IMR-90 (cell line): ENCODE measurements around the gene UNC13B. TPM values are rescaled to one million over a fixed set of nuclear protein-coding genes. Genes with fewer than 3 reads are reported as not detected.
A peak's percentile ranks its signal among the peaks of the same experiment; 100 is the strongest.

ENCODE experiments used
- ATAC-seq: fragments of 200-7000 bp; cut with Tn5 transposase; 2 replicates; pipeline ENCODE4 v1.9.1; 2020; ENCODE audit warnings: low read depth, mild to moderate bottlenecking, moderate library complexity
- BruUV-seq: library from RNA; stranded (reverse); fragments of 400-500 nt; replicated peaks from 2 replicates; lab custom pipeline; 2021; lab: Mats Ljungman, UMichigan
- CTCF ChIA-PET: fragments of 300-600 bp; formaldehyde crosslinking; extraction: SDS; loops from one replicate; lab custom pipeline; 2021; ENCODE audit warnings: antibody characterized with exemption; lab: Yijun Ruan, JAX
- POLR2A ChIA-PET: fragments of 300-600 bp; sonication (Branson Sonifier 250); formaldehyde crosslinking; loops from one replicate; lab custom pipeline; 2022; ENCODE audit warnings: antibody characterized with exemption; ENCODE audit not compliant: unreplicated experiment; lab: Charles Lee
- DNase-seq: peaks from one replicate; pipeline ENCODE4 v3.0.0; 2013
- H2AFZ ChIP-seq: replicated peaks from 2 replicates; pipeline ENCODE3; 2013; ENCODE audit warnings: low read length, mild to moderate bottlenecking; ENCODE audit not compliant: poor library complexity
- H2AK5ac ChIP-seq: 2 replicates; pipeline ENCODE4 v1.6.1; 2013; ENCODE audit warnings: low read depth, low read length, inconsistent platforms
- H2AK9ac ChIP-seq: replicated peaks from 2 replicates; pipeline ENCODE3; 2013; ENCODE audit warnings: mild to moderate bottlenecking, low read depth, low read length, moderate library complexity; ENCODE audit not compliant: poor library complexity
- H2BK120ac ChIP-seq: 2 replicates; pipeline ENCODE4 v1.6.1; 2013; ENCODE audit warnings: low read depth, low read length, inconsistent platforms
- H2BK15ac ChIP-seq: 3 replicates; pipeline ENCODE4 v1.6.1; 2013; ENCODE audit warnings: low read depth, low read length, inconsistent platforms
- H2BK20ac ChIP-seq: 2 replicates; pipeline ENCODE4 v1.6.1; 2013; ENCODE audit warnings: low read depth, mild to moderate bottlenecking, inconsistent platforms, low read length, moderate library complexity
- H2BK5ac ChIP-seq: 2 replicates; pipeline ENCODE4 v1.6.1; 2013; ENCODE audit warnings: mild to moderate bottlenecking, low read depth, low read length, inconsistent platforms; ENCODE audit not compliant: poor library complexity, severe bottlenecking
- H3K14ac ChIP-seq: replicated peaks from 2 replicates; pipeline ENCODE4 v1.6.1; 2013; ENCODE audit warnings: low read depth, low read length, inconsistent platforms
- H3K18ac ChIP-seq: 2 replicates; pipeline ENCODE4 v1.6.1; 2013; ENCODE audit warnings: low read depth, low read length, control low read depth
- H3K23ac ChIP-seq: 2 replicates; pipeline ENCODE4 v1.6.1; 2013; ENCODE audit warnings: low read depth, low read length, inconsistent platforms
- H3K27ac ChIP-seq: 2 replicates; pipeline ENCODE4 v1.5.1; 2013; ENCODE audit warnings: mild to moderate bottlenecking, control low read depth, low read length; ENCODE audit not compliant: insufficient read depth
- H3K27me3 ChIP-seq: 2 replicates; pipeline ENCODE4 v1.6.1; 2013; ENCODE audit warnings: low read length; ENCODE audit not compliant: control insufficient read depth, insufficient read depth
- H3K36me3 ChIP-seq: 2 replicates; pipeline ENCODE4 v1.6.1; 2013; ENCODE audit warnings: low read length, mixed read lengths; ENCODE audit not compliant: control insufficient read depth, insufficient read depth
- H3K4ac ChIP-seq: 2 replicates; pipeline ENCODE4 v1.6.1; 2013; ENCODE audit warnings: low read depth, low read length, inconsistent platforms
- H3K4me1 ChIP-seq: 2 replicates; pipeline ENCODE4 v1.6.1; 2013; ENCODE audit warnings: low read length, mixed read lengths; ENCODE audit not compliant: control insufficient read depth, insufficient read depth
- H3K4me2 ChIP-seq: 2 replicates; pipeline ENCODE4 v1.6.1; 2013; ENCODE audit warnings: low read depth, mild to moderate bottlenecking, control low read depth, low read length, moderate library complexity
- H3K4me3 ChIP-seq: 2 replicates; pipeline ENCODE4 v1.5.1; 2013; ENCODE audit warnings: low read depth, mild to moderate bottlenecking, control low read depth, low read length, moderate library complexity; ENCODE audit not compliant: insufficient read depth
- H3K56ac ChIP-seq: 2 replicates; pipeline ENCODE4 v1.6.1; 2013; ENCODE audit warnings: low read length, inconsistent platforms; ENCODE audit not compliant: insufficient read depth; ENCODE audit errors: extremely low read depth
- H3K79me1 ChIP-seq, 2 experiments: 2 replicates each; pipeline ENCODE4 v1.6.1; 2013; ENCODE audit warnings: low read length in 2 of 2, inconsistent platforms in 1 of 2, low read depth in 1 of 2
- H3K9ac ChIP-seq: 2 replicates; pipeline ENCODE4 v1.6.1; 2013; ENCODE audit warnings: low read depth, low read length, control low read depth
- H3K9me1 ChIP-seq: 2 replicates; pipeline ENCODE4 v1.6.1; 2013; ENCODE audit warnings: low read length, inconsistent platforms; ENCODE audit not compliant: insufficient read depth
- H3K9me3 ChIP-seq: 2 replicates; pipeline ENCODE4 v1.6.1; 2013; ENCODE audit warnings: low read length; ENCODE audit not compliant: control insufficient read depth, insufficient read depth
- H4K20me1 ChIP-seq: 2 replicates; pipeline ENCODE4 v1.6.1; 2013; ENCODE audit warnings: low read length, inconsistent platforms; ENCODE audit not compliant: insufficient read depth
- H4K5ac ChIP-seq: 2 replicates; pipeline ENCODE4 v1.6.1; 2013; ENCODE audit warnings: mild to moderate bottlenecking, low read depth, low read length, control low read depth
- H4K8ac ChIP-seq, 2 experiments: 2 replicates each; pipeline ENCODE4 v1.6.1; 2013; ENCODE audit warnings: low read depth in 2 of 2, low read length in 2 of 2, control low read depth in 1 of 2, inconsistent platforms in 1 of 2
- H4K91ac ChIP-seq: 2 replicates; pipeline ENCODE4 v1.6.1; 2013; ENCODE audit warnings: low read depth, low read length, inconsistent platforms; ENCODE audit not compliant: insufficient read depth
- CTCF ChIP-seq: conservative IDR thresholded peaks from 2 replicates; pipeline ENCODE4 v1.5.1; 2012; ENCODE audit warnings: mild to moderate bottlenecking, low read depth, low read length, improper control_type of control experiment
- ELK1 ChIP-seq: fragments of 150-350 bp; IDR thresholded peaks from 2 replicates; pipeline ENCODE4 v1.6.1; 2016; ENCODE audit warnings: low read depth, mild to moderate bottlenecking, low read length, moderate library complexity, borderline replicate concordance
- FOS ChIP-seq: fragments of 150-350 bp; IDR thresholded peaks from 2 replicates; pipeline ENCODE4 v1.6.1; 2016; ENCODE audit warnings: low read depth, low read length
- WGBS, 2 experiments: methylation state at CpG; one replicate each; pipeline versions ENCODE4 v1.1.5 to v1.1.7; 2013; ENCODE audit warnings: missing lambda C conversion rate in 2 of 2; ENCODE audit not compliant: insufficient read length in 1 of 2; ENCODE audit errors: extremely low coverage in 2 of 2; 5-methylcytosine and 5-hydroxymethylcytosine counted together
- dilution Hi-C: fragments of 300-500 bp; cut with HindIII; formaldehyde crosslinking; loops from one replicate; pipeline ENCODE4 v1.14.3; 2018; ENCODE audit warnings: low sequenced_read_pairs; ENCODE audit not compliant: unreplicated experiment
- in situ Hi-C: fragments of 300-500 bp; cut with MboI; formaldehyde crosslinking; loops from 3 replicates; pipeline ENCODE4 v1.14.3; 2019; ENCODE audit warnings: low sequenced_read_pairs, inconsistent platforms, mixed read lengths
- intact Hi-C: fragments of 100-400 bp; cut with micrococcal nuclease; formaldehyde crosslinking; loops from 2 replicates; pipeline ENCODE4 v1.10.0; 2022
- polyA plus RNA-seq, 3 experiments: library from polyadenylated mRNA; depleted of rRNA; stranded (reverse); fragments of >200 nt; gene quantifications; 2 replicates each; pipeline ENCODE4 v1.2.3, GENCODE V29; 2012; ENCODE audit warnings: low replicate concordance in 1 of 3
- total RNA-seq: library from RNA; depleted of rRNA; stranded (reverse); fragments of >200 nt; gene quantifications from 2 replicates; pipeline ENCODE4 v1.2.3, GENCODE V29; 2012

UNC13B gene
- total and polyA plus RNA-seq, 2 of the 4 experiments (the other 2 are of a cell fraction): 7.5 to 14.3 TPM

GRCh38 chr9:35287987-35288632 lies 126.3 kb downstream of the UNC13B start:
- H4K91ac ChIP-seq: no peak overlapping the region
- in situ Hi-C loops (no loop called here), dilution Hi-C loops (no loop called here), intact Hi-C loops (loop anchor here (10.0 kb wide), 1 partner anchor 77 kb away; no protein-coding TSS in a partner anchor)
- POLR2A ChIA-PET: no interaction called here
- ATAC-seq (peak; percentile 32; the same call in 1 of the 2 replicates), DNase-seq (peak; percentile 24)
- no peaks in the 10 kb centered on the region for H3K9me3 ChIP-seq
- BruUV-seq: no TSS peak
- H4K8ac ChIP-seq: no peak overlapping the region; a peak in 1 of 4 replicates
- H3K4me2 ChIP-seq: no peak overlapping the region
- 42% methylated on average over 1 of the region's 3 CpGs; no CpG with 5 or more reads in 1 of the 2 experiments for WGBS, 2 experiments
- H2BK20ac ChIP-seq: no peak overlapping the region
- H3K14ac ChIP-seq: no peak overlapping the region
- 0 out of 2 replicates have a peak, but pooled peaks cover 1% of the 10 kb centered on the region for H3K4me1 ChIP-seq
- no peaks in the 10 kb centered on the region for H3K27me3 ChIP-seq
- H3K36me3 ChIP-seq: no peaks in the 10 kb centered on the region
- H3K27ac ChIP-seq: no peak overlapping the region
- H2BK15ac ChIP-seq: no peak overlapping the region
- H2BK5ac ChIP-seq: no peak overlapping the region
- no peak overlapping the region for H4K5ac ChIP-seq
- no peaks in the 10 kb centered on the region for H3K9me1 ChIP-seq
- H4K20me1 ChIP-seq: no peaks in the 10 kb centered on the region
- no peak overlapping the region for H2AFZ ChIP-seq
- H3K18ac ChIP-seq: peak overlapping the region; percentile 75; the same call in 1 of the 2 replicates
- no peak overlapping the region for H2AK5ac ChIP-seq
- H2BK120ac ChIP-seq: no peak overlapping the region
- no peak overlapping the region for H3K9ac ChIP-seq
- H3K4ac ChIP-seq: no peak overlapping the region
- H3K79me1 ChIP-seq: no peaks in the 10 kb centered on the region; a peak in 1 of 4 replicates
- no peak overlapping the region for H3K23ac ChIP-seq
- H3K56ac ChIP-seq: no peak overlapping the region
- H3K4me3 ChIP-seq: no peak overlapping the region
- no peak overlapping the region for H2AK9ac ChIP-seq
- no peak for TF ChIP-seq FOS
- TF ChIP-seq ELK1: no peak
- TF ChIP-seq CTCF: no peak
- CTCF ChIA-PET: interaction anchor here (0.9 kb wide), 1 partner anchor 10 kb away, joined by 3 read pairs; no protein-coding TSS in a partner anchor
